Stimulated activated CD4-positive, alpha-beta T cell treated with anti-CD3 and anti-CD28 coated beads, Interleukin-4, amount 100 ng/mL, for 4 hours (primary cell): ENCODE results near the gene SCRN1.

Experiments
- DNase-seq, 2 experiments: peaks; one replicate each; pipeline ENCODE4 v3.0.0-alpha.2; 2020

Gene SCRN1

DNA sequence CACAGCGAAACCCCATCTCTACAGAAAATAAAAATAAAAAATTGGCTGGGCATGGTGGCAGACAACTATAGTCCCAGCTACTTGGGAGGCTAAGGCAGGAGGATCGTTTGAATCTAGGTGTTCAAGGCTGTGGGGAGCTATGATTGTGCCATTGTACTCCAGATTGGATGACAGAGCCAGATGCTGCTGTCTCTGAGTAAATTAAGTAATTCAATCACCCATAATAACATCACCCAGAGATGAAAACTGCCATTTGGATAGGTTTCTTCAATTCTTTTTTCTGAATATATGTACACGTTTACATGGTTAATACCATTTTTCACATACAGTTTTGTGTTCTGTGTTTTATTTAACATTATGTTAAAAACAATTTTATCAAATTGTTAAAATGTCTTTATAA is 104.0 kb downstream of the SCRN1 start:
- DNase-seq, result no peak

DNA sequence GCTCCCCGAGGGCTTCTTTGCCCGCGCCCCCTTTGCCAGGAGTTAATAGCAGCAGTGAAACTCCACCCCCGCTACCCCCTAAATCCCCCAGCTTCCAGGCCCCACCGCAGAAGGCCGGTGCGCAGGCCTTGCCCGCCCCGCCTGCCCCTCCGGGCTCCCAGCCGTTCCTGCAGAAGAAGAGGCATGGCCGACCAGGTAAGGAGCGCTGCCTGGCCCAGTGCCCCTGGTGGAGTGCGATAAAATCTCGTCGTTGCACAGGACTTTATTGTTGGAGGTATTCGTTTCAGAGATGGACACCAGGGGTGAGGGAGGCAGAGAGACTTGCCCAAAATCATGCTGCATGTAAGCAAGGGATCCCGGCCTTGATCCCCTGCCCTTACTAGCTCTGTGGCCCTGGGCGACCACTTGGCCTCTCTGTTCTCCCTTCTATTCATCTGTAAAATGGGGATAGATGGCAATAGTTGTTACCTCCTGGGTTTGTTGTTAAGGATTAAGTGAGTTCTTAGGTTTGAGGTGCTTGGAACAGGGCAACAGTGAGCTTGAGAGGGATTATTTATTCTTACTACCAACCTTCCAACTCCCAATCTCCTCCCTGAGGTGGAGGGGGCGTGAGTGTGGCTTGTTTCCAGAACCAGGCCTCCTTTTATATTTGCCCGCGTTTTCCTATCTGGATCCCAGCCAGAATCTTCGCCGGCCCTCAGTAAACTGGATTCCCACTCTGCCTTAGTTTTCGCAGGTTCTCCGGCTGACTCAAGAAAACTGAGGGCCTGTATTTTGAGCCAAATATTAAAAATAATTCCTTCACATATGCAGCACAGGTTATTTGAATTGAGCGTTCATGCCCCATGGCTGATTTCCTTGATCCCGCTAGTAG is 105.0 kb downstream of the SCRN1 start:
- DNase-seq, result no peak

- DNase-seq, result peak in 1 of 2 experiments; percentile 12
Observed at GRCh38 chr7:29883462-29884398, 105.9 kb downstream of the SCRN1 start.

- no peak for DNase-seq
Observed at GRCh38 chr7:29882481-29882880, 107.1 kb downstream of the SCRN1 start.

- DNase-seq, result no peak
Observed at GRCh38 chr7:29881724-29882123, 107.9 kb downstream of the SCRN1 start.

DNA sequence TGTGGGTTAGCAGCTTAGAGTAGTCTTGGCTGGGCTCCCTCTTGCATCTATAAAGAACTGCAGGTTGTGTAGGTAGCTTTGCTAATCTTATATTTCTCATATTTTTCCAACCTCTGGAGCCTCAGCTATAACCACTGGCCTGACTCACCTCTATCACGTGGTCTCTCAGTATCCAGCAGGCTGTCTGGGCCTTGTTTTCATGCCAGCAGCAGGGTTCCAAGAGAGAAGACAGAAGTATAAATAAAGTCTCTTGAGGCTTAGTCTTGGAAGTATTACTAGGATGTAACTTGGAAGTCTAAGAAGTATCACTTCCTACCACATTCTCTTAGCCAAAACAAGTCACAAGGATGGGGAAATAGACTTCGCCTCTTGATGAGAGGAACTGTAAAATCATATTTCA is 110.0 kb downstream of the SCRN1 start:
- no peak for DNase-seq

GRCh38 chr7:29878081-29878688 is 111.4 kb downstream of the SCRN1 start:
- no peak for DNase-seq

DNA sequence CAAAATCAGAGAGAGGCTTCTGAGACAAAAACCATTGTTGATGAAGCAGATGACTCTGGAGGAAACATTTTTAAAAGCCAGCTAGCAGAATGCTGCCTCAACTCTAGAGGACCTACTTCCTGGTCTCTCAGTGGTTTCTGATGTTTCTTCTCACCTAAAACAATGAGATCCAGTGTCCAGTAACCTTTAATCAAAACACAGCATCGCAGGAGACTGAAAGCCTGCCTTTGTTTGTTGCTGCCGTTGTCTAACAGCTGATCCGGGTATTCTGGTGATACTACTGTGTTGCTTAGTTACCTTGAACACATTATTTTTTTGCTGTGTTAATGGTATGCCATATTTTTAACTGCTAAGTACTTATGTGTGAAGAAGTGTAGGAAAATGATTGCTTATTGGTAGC is 112.4 kb downstream of the SCRN1 start:
- no peak for DNase-seq

GRCh38 chr7:29875741-29876140 is 113.9 kb downstream of the SCRN1 start:
- no peak for DNase-seq

DNA sequence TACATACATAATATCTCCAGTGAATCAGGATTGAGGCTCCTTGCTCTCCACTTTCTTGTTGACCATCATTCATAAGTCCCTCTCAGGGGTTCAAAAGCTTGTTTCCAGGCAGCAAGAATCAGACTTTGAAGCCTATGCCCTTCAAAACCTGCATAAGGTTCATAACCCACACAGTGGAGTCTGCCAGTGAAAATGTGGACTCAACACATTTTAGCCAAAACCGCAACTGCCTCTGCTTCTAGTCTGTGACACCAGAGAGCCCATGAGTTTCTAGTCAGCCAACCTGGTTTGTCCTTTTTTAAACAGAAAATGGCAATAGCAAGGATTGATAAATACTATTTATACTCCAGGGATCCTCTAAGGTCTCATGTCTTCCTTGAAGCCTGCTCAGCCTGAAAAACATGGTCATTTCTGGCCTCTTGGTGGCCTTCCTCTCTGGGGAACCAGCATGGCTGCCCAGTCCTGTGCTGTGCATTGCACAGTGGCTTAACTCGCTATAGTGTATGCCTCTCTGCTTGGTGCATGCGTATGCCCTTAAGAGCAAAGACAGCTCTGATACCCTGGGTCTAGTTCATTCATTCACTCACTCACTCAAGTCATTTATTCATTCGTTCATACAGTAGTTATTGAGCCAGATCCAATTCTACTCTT is 115.8 kb downstream of the SCRN1 start:
- DNase-seq, result no peak

- DNase-seq, result no peak
Observed at GRCh38 chr7:29871787-29872398, 117.7 kb downstream of the SCRN1 start.
